AG04449 (cell line): ENCODE results near the gene PPCS.

Experiments
- CTCF ChIA-PET: fragments of 350-600 bp; formaldehyde crosslinking; extraction: SDS; loops from one replicate; lab custom pipeline; 2021; ENCODE audit warnings: antibody characterized with exemption; lab: Yijun Ruan, JAX
- POLR2A ChIA-PET: fragments of 400-600, 350-600 bp; formaldehyde crosslinking; extraction: SDS; loops from one replicate; lab custom pipeline; 2020; ENCODE audit warnings: antibody characterized with exemption, inconsistent platforms; lab: Yijun Ruan, JAX
- DNase-seq: peaks from one replicate; pipeline ENCODE4 v3.0.0-alpha.2; 2010; ENCODE audit warnings: low read depth, low spot score
- H3K4me3 ChIP-seq: 2 replicates; pipeline ENCODE4 v1.5.1; 2011; ENCODE audit warnings: low read depth, mild to moderate bottlenecking, control low read depth, low read length
- CTCF ChIP-seq: IDR thresholded peaks from one replicate; pipeline ENCODE4 v1.5.1; 2011; ENCODE audit warnings: mild to moderate bottlenecking, moderate library complexity, low read length, control low read depth, inconsistent platforms; ENCODE audit not compliant: insufficient read depth; ENCODE audit errors: missing control alignments

PPCS gene

GRCh38 chr1:42456754-42457089 is 379 bp downstream of the PPCS start:
- CTCF ChIA-PET, result interaction anchor here (0.9 kb wide), 1 partner anchor 309 kb away, joined by 3 read pairs; no protein-coding TSS in a partner anchor
- no peak for TF ChIP-seq CTCF
- POLR2A ChIA-PET, result interaction anchor here (0.6 to 1.0 kb wide), 5 partner anchors 16 to 169 kb away, joined by 3 to 4 read pairs (median 4); partner anchors contain the start of gene FOXJ3
- peak overlapping the region; percentile 71 for H3K4me3 ChIP-seq
- DNase-seq, result no peak

- DNase-seq, result no peak
- ChIA-PET CTCF (no interaction called here), POLR2A (no interaction called here)
- no peak overlapping the region for H3K4me3 ChIP-seq
- TF ChIP-seq CTCF, result no peak
Measured at GRCh38 chr1:42461196-42461595, 4.9 kb downstream of the PPCS start.

- DNase-seq, result peak; percentile 82
- H3K4me3 ChIP-seq, result peak within 1 kb of the TSS; percentile 71
- ChIA-PET POLR2A (no interaction called here), CTCF (no interaction called here)
- TF ChIP-seq CTCF, result no peak
Measured at GRCh38 chr1:42462828-42463763, 6.8 kb downstream of the PPCS start, which contains the start of gene CCDC30. CCDC30 (plus strand) TSS chr1:42463286; CDS start chr1:42480552, 17,266 bp downstream.

GRCh38 chr1:42463921-42464320 is 7.6 kb downstream of the PPCS start:
- TF ChIP-seq CTCF, result no peak
- no peak for DNase-seq
- POLR2A ChIA-PET, result no interaction called here
- CTCF ChIA-PET, result no interaction called here
- peak overlapping the region; percentile 71; the same call in 1 of the 2 replicates for H3K4me3 ChIP-seq

GRCh38 chr1:42466030-42466429 is 9.7 kb downstream of the PPCS start:
- POLR2A ChIA-PET, result no interaction called here
- no peak for DNase-seq
- TF ChIP-seq CTCF, result no peak
- CTCF ChIA-PET, result no interaction called here
- H3K4me3 ChIP-seq, result no peak overlapping the region

- ChIA-PET CTCF (no interaction called here), POLR2A (no interaction called here)
- DNase-seq, result no peak
- H3K4me3 ChIP-seq, result no peak overlapping the region
- no peak for TF ChIP-seq CTCF
Measured at GRCh38 chr1:42469727-42470126, 13.4 kb downstream of the PPCS start.
